Caco-2 (cell line): ENCODE measurements around the gene CKAP4. TPM values are rescaled to one million over a fixed set of nuclear protein-coding genes. Genes with fewer than 3 reads are reported as not detected.

ENCODE experiments used
- BruUV-seq: library from RNA; stranded (reverse); fragments of 400-500 nt; replicated peaks from 2 replicates; lab custom pipeline; 2021; lab: Mats Ljungman, UMichigan
- CTCF ChIA-PET: fragments of 300-600 bp; sonication (Branson Sonifier 250); formaldehyde crosslinking; loops from one replicate; lab custom pipeline; 2022; ENCODE audit warnings: antibody characterized with exemption; lab: Charles Lee
- POLR2A ChIA-PET: fragments of 300-600 bp; sonication (Branson Sonifier 250); formaldehyde crosslinking; loops from one replicate; lab custom pipeline; 2022; ENCODE audit warnings: antibody characterized with exemption; lab: Charles Lee
- DNase-seq, 2 experiments: peaks; one replicate each; pipeline versions ENCODE4 v3.0.0 to v3.0.0-alpha.2; 2020 to 2022
- H3K27me3 ChIP-seq: replicated peaks from 2 replicates; pipeline ENCODE4 v1.6.0; 2011; ENCODE audit warnings: low read length; ENCODE audit not compliant: control insufficient read depth, insufficient read depth
- H3K36me3 ChIP-seq: 2 replicates; pipeline ENCODE4 v1.5.1; 2011; ENCODE audit warnings: low read length; ENCODE audit not compliant: control insufficient read depth, insufficient read depth
- H3K4me1 ChIP-seq: fragments of 250-450 bp; sonication (Bioruptor Pico); 2 replicates; pipeline ENCODE4 v1.5.1; 2020; ENCODE audit warnings: mild to moderate bottlenecking
- H3K4me3 ChIP-seq: 2 replicates; pipeline ENCODE4 v1.5.1; 2011; ENCODE audit warnings: low read depth, mild to moderate bottlenecking, control low read depth, low read length
- H3K9me3 ChIP-seq: fragments of 250-450 bp; sonication (Bioruptor Pico); 2 replicates; pipeline ENCODE4 v1.5.1; 2020; ENCODE audit warnings: mild to moderate bottlenecking, moderate library complexity
- H3K27ac Mint-ChIP-seq: one replicate; pipeline ENCODE4 v1.8.0; 2022; ENCODE audit warnings: mixed read lengths; ENCODE audit not compliant: unreplicated experiment
- H3K27me3 Mint-ChIP-seq: one replicate; pipeline ENCODE4 v1.8.0; 2022; ENCODE audit warnings: mixed read lengths; ENCODE audit not compliant: insufficient read depth, unreplicated experiment
- H3K36me3 Mint-ChIP-seq: one replicate; pipeline ENCODE4 v1.8.0; 2022; ENCODE audit warnings: mild to moderate bottlenecking, mixed read lengths; ENCODE audit not compliant: insufficient read depth, unreplicated experiment
- H3K4me1 Mint-ChIP-seq: one replicate; pipeline ENCODE4 v1.8.0; 2022; ENCODE audit warnings: low read depth, mixed read lengths; ENCODE audit not compliant: unreplicated experiment
- H3K4me3 Mint-ChIP-seq: one replicate; pipeline ENCODE4 v1.8.0; 2022; ENCODE audit warnings: mild to moderate bottlenecking, moderate library complexity, mixed read lengths; ENCODE audit not compliant: unreplicated experiment
- H3K9me3 Mint-ChIP-seq: one replicate; pipeline ENCODE4 v1.8.0; 2022; ENCODE audit warnings: mixed read lengths; ENCODE audit not compliant: unreplicated experiment
- intact Hi-C: fragments of 100-400 bp; cut with micrococcal nuclease; formaldehyde crosslinking; loops from one replicate; pipeline ENCODE4 v1.10.0; 2022; ENCODE audit not compliant: unreplicated experiment
- total RNA-seq: library from RNA; stranded (reverse); gene quantifications from 2 replicates; pipeline ENCODE4 v1.2.3, GENCODE V29; 2022
- TF ChIP-seq, protein P1 (sequence below), 2 experiments: fragments of 200-600 bp in 1 of 2; IDR thresholded peaks; 1 replicate in 1 of 2; 2 replicates in 1 of 2; pipeline versions ENCODE4 v1.5.1 to v1.8.0; 2011 to 2022; ENCODE audit warnings: antibody characterized with exemption in 1 of 2, control low read depth in 1 of 2, inconsistent platforms in 1 of 2, low read depth in 1 of 2, low read length in 1 of 2, mild to moderate bottlenecking in 1 of 2, moderate library complexity in 1 of 2; ENCODE audit not compliant: insufficient read depth in 1 of 2, severe bottlenecking in 1 of 2, unreplicated experiment in 1 of 2

CKAP4 gene
- total RNA-seq, 1 experiment from 2014 or later: 63.1 TPM

DNA sequence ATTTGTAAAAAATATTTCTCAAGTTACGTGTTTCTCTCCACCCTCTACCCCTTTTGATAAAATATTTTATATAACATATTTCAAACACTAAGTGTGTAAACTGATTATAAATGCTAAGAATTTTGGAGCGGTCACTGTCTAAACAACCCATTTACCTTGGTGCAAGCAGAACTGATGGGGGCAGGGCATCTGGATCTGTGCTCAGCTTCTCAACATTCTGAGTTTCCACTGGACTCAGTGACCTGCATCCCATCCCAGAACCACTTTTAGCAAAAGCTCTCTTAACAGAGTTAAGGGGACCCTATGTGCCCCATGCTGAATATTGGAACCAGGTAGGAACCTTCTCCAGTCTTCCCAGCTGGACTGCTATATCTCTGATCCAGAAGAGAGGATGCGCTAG, 53.5 kb downstream of the CKAP4 start:
- ChIA-PET CTCF (no interaction called here), POLR2A (no interaction called here)
- Mint-ChIP-seq H3K4me1 (no peaks in the 10 kb centered on the region), H3K36me3 (no peaks in the 10 kb centered on the region), H3K27me3 (peaks cover 3% of the 10 kb centered on the region), H3K9me3 (no peaks in the 10 kb centered on the region), H3K4me3 (no peak overlapping the region), H3K27ac (no peak overlapping the region)
- Histone ChIP-seq H3K4me1 (no peaks in the 10 kb centered on the region), H3K4me3 (no peak overlapping the region), H3K36me3 (no peaks in the 10 kb centered on the region), H3K27me3 (no peaks in the 10 kb centered on the region), H3K9me3 (no peaks in the 10 kb centered on the region)
- no peak for DNase-seq
- no TSS peak for BruUV-seq
- intact Hi-C loops: no loop called here
- TF ChIP-seq, protein P1, sequence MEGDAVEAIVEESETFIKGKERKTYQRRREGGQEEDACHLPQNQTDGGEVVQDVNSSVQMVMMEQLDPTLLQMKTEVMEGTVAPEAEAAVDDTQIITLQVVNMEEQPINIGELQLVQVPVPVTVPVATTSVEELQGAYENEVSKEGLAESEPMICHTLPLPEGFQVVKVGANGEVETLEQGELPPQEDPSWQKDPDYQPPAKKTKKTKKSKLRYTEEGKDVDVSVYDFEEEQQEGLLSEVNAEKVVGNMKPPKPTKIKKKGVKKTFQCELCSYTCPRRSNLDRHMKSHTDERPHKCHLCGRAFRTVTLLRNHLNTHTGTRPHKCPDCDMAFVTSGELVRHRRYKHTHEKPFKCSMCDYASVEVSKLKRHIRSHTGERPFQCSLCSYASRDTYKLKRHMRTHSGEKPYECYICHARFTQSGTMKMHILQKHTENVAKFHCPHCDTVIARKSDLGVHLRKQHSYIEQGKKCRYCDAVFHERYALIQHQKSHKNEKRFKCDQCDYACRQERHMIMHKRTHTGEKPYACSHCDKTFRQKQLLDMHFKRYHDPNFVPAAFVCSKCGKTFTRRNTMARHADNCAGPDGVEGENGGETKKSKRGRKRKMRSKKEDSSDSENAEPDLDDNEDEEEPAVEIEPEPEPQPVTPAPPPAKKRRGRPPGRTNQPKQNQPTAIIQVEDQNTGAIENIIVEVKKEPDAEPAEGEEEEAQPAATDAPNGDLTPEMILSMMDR (IDR thresholded peaks at IDR 0.05; ENCODE audit: insufficient read depth in 1 of 2, low read depth in 1 of 2, low read length in 1 of 2, severe bottlenecking in 1 of 2, unreplicated experiment in 1 of 2): no peak

- TF ChIP-seq, protein P1 (IDR thresholded peaks at IDR 0.05; ENCODE audit: insufficient read depth in 1 of 2, low read depth in 1 of 2, low read length in 1 of 2, severe bottlenecking in 1 of 2, unreplicated experiment in 1 of 2): no peak
- BruUV-seq: no TSS peak
- Histone ChIP-seq H3K27me3 (no peaks in the 10 kb centered on the region), H3K9me3 (no peaks in the 10 kb centered on the region), H3K36me3 (no peaks in the 10 kb centered on the region), H3K4me3 (no peak overlapping the region), H3K4me1 (no peaks in the 10 kb centered on the region)
- no peak overlapping the region for H3K4me3 Mint-ChIP-seq
- no peaks in the 10 kb centered on the region for H3K36me3 Mint-ChIP-seq
- ChIA-PET POLR2A (no interaction called here), CTCF (no interaction called here)
- peaks cover 3% of the 10 kb centered on the region for H3K27me3 Mint-ChIP-seq
- no peaks in the 10 kb centered on the region for H3K4me1 Mint-ChIP-seq
- intact Hi-C loops: no loop called here
- DNase-seq: no peak
- H3K9me3 Mint-ChIP-seq: no peaks in the 10 kb centered on the region
- no peak overlapping the region for H3K27ac Mint-ChIP-seq
Observed at GRCh38 chr12:106193394-106194215, 54.2 kb downstream of the CKAP4 start.

DNA sequence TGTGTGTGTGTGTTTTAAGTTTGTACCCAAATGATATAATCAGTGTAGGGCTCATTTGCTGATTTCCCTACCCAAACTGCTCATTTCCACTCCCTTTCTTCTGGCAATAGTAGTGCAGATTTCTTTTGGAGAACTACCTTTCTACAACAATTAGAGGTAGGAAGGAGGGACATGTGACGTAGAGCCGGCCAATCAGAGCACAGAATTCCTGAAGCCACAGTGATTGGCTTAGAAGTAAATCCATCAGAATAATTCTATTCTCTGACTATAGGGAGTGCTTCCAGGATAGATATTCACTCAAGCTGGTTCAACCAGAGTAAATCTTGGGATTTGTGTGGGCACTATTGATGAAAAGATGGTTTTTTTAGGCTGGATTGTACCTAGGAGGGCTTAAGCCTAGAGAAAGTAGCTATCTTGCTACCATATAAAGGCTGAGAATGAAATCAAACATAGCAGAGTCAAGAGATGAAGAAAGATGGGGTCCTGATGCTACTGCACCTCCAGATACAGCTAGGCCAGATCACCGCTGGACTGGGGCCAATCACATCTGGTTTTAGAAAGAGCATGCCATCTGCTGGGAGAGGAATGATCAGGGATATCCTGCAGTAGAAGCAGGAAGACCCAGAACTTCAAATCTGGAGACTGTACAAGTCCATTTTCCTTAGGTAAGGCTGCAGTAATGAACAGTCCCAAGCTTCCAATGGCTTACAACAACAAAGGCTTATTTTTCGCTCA, 55.0 kb downstream of the CKAP4 start:
- H3K9me3 Mint-ChIP-seq: no peaks in the 10 kb centered on the region
- no TSS peak for BruUV-seq
- ChIA-PET CTCF (no interaction called here), POLR2A (no interaction called here)
- no peaks in the 10 kb centered on the region for H3K4me1 ChIP-seq
- no peaks in the 10 kb centered on the region for H3K4me1 Mint-ChIP-seq
- no peak for DNase-seq
- H3K36me3 Mint-ChIP-seq: no peaks in the 10 kb centered on the region
- no peaks in the 10 kb centered on the region for H3K36me3 ChIP-seq
- intact Hi-C loops: no loop called here
- no peak overlapping the region for H3K4me3 ChIP-seq
- TF ChIP-seq, protein P1 (IDR thresholded peaks at IDR 0.05; ENCODE audit: insufficient read depth in 1 of 2, low read depth in 1 of 2, low read length in 1 of 2, severe bottlenecking in 1 of 2, unreplicated experiment in 1 of 2): no peak
- no peak overlapping the region for H3K4me3 Mint-ChIP-seq
- no peak overlapping the region for H3K27ac Mint-ChIP-seq
- no peaks in the 10 kb centered on the region for H3K27me3 Mint-ChIP-seq
- no peaks in the 10 kb centered on the region for H3K27me3 ChIP-seq
- H3K9me3 ChIP-seq: no peaks in the 10 kb centered on the region
